ENCODE results near the gene HRAS. TPM values are rescaled to one million over a fixed set of nuclear protein-coding genes. Genes with fewer than 3 reads are reported as not detected.
A peak's percentile ranks its signal among the peaks of the same experiment; 100 is the strongest.

HRAS gene
- polyA plus RNA-seq, 3 donors: 39.3 to 52.1 (median 50.3) TPM

DNA sequence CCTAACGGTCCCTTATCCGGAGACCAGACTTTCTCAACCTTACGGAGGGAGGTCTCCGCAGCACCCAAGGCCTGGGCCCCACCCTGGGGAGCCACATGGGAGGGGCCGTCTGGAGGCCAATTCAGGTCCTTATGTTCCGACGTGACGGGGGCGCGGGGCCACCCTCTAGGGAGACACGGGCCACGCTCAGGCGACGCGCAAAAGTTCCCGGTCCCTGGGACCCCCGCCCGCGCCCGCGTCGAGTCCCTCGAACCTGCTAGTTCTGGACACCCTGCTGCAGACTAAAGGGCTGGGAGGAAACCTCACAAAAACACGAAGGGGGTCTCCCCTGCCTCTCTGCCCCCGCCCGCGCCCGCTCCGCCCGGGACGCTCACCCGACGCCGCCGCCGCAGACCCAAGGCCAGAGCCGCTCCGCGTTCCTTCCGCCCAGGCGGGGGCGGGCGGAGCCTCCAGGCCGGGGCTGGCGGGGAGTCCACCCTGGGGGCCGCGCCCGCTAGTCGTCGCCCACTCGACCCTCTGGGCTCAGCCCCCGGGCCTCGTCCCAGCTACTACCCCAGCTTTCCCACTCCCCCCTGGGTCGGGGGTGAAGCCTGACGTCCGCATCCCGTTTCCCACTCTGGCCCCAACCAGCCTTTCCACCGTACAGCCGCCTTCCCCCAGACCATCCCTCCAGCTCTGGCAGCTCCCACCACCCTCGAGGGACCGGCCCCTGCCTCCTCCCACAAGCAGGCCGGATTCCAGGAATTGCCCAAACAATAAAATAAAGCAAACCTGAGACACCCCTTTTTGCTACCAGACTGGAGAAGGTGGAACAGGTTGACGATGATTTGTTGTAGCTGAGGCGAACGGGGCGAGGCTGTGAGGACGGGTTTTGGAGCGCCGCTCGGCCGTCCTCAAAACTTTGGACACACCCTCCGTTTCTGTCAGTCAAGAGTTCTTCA lies 31.1 kb downstream of the HRAS start:
- peak in 5 of 11 donors; percentile 35 to 42 (median 40) for DNase-seq (ENCODE audit: extremely low read depth in 1 of 11, low read depth in 9 of 11, low spot score in 4 of 11)

DNA sequence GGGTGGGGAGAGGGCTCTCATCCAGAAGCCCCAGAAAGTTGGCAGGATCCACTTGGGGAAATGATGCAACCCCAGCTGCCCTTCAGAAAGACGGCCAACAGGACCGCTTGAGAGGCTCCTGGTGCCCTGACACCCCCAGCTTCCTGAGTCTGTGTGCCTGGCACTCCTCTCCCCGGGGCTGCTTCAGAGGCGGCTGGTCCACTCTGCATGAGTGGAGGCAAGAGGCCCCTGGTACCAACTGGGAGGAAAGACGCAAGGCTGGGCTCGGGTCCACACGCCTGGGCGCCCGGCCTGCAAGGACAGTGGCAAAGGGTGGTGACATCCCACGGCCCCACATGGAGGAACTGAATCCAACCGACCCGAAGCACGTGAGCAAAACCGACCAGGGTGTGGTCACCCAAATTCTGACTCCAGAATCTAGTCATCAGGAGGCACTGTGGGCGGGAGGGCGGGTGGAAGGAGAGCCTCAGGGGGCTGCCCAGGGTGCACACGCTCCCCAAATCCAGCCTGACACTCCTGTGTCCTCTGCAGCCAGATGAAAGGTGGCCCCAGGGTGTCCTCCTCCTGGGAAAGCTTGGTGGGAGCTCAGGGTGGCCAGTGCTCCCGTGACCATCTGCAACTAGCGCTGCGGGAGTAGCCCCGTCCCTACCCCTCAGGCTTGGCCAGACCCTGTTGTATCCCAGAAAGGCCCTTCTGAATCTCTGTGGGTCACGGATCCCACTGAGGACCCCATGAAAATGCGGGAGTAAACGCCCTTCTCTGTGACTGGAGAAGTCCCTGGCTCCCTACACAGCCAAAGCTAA lies 32.0 kb downstream of the HRAS start:
- no peak for DNase-seq (ENCODE audit: extremely low read depth in 1 of 11, low read depth in 9 of 11, low spot score in 4 of 11)

DNA sequence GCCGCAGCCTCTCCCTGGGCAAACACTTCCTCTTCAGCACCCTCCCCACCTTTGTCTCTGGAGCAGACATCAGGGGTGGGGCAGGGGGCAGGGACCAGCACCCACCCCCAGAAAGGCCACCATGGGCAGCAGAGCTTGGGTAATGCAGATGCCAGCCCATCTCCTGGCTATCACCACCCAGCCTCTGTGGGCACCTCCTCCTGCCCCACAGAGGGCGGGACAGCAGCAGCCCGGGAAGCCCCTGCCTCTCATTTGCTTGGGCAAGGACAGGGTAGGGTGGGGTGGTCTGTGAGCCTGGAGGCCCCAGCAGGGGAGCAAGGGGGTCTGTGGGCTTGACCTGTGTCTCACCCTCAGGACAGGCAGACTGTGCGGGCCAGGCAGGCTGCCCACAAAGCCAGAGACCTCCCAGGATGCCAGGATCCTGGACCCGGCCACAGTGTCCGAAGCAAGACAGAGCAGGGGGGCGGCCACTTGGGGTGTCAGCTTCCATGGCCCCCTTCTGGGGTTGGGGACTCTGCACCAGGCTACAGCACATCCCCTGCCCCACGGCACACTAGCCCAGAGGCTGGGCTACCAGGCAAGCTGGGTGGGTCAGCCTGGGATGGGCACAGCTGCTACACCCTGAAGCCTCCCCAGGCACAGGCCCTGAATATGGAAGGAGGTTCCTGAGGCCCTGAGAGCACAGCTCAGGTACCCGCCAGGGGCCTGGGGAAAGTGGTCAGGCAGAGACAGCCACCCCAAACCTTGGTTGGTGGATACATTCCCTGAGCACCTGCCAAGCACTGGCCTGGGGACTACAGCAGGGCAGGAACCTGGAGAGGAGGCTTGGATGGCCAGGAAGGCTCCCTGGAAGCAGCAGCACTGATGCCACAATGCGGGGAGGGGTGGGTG lies 32.8 kb downstream of the HRAS start:
- no peak for DNase-seq (ENCODE audit: extremely low read depth in 1 of 11, low read depth in 9 of 11, low spot score in 4 of 11)

DNA sequence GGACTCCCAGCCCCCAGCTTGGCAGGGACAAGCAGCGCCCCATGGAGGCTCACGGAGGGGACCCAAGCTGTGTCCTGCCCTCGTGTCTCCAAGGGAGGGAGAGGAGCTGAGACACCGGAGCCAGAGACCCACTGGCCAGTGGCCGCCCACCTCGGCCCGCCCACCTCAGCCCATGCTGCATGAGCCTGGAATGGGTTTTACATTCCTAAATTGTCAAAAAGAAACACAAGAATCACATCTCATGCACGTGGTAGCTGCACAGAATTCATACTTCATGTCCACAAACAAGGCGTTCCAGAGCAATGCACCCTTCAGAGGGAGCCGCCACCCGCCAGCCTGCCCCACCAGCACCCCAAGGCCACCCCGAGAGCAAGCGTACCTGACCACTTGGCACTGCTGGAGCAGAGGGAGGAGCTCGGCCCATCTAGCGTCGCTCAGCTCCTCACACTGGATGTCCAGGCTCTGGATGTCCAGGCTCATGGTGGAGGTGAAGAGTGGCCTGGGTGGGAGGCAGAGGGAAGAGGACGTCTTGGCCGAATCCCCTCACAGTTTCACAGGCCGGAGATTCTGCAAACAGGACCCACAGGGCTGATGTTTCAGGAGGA lies 33.6 kb downstream of the HRAS start:
- DNase-seq (ENCODE audit: extremely low read depth in 1 of 11, low read depth in 9 of 11, low spot score in 4 of 11): no peak

DNA sequence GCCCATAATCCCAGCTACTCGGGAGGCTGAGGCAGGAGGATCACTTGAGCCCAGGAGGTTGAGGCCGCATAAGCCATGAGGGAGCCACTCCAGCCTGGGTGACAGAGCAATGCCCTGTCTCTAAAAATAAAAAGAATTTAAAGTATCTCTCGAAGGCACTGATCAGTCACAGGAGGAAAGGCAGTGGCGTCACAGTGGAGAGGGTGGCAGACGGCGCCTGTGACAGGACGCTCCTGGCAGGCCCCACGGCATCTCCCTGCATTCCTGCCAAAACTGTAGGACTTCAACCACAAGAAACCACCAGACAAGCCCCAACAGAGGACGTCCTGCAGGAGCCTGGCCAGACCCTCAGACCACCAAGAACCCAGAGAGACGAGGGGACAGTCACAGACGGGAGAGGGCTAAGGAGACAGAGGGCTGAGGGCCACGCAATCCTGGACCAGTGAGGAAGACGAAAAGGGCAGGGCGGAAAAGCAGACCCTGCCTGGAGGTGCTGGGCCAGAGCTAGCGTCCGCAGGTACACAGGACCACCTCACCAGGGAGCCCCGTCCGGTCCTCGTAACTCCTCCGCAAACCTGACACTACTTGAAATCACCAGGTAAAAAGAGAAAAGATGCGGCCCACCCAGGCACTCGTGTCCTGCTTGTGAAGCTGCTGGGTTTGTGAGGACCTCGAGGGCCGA lies 34.2 kb downstream of the HRAS start:
- DNase-seq (ENCODE audit: extremely low read depth in 1 of 11, low read depth in 9 of 11, low spot score in 4 of 11): no peak

DNA sequence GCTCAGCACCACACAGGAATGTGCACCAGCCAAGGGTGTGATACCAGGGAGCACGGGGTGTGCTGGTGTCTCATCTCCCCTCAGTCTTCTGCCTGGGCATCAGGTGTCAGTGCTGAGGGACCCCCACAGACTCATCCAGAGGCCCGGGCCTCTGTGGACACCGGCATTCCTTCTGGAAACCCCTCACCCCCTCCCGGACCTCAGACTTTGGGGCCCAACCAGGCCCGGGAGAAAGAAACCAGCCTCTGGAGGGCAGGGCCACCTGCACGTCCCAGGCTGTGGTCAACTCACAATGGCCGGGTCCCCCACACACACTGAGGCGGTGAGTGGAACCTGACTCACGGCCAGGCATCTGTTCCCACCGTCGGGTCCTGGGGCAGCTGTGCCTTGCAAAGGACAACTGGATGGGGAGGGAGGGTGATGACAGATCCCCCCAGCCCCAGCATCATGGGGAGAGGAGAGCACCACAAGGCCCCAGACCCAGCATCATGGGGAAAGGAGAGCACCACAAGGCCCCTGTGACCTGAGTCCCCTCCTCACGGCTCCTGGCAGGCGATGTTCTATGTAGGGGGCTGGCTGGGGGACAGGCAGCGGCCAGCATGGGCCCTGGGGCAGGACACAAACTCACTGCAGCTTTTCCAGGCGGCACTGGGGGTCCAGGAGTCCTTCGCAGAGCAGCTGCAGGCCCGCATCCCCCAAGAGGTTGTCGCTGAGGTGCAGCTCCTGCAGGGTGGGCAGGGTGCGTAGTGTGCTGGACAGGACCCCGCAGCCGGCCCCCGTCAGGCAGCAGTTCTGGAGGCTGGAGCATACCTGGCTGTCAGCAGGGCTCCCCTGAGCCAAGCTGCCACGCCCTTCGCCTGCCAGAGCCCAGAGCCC lies 35.9 kb downstream of the HRAS start:
- DNase-seq (ENCODE audit: extremely low read depth in 1 of 11, low read depth in 9 of 11, low spot score in 4 of 11): no peak

DNA sequence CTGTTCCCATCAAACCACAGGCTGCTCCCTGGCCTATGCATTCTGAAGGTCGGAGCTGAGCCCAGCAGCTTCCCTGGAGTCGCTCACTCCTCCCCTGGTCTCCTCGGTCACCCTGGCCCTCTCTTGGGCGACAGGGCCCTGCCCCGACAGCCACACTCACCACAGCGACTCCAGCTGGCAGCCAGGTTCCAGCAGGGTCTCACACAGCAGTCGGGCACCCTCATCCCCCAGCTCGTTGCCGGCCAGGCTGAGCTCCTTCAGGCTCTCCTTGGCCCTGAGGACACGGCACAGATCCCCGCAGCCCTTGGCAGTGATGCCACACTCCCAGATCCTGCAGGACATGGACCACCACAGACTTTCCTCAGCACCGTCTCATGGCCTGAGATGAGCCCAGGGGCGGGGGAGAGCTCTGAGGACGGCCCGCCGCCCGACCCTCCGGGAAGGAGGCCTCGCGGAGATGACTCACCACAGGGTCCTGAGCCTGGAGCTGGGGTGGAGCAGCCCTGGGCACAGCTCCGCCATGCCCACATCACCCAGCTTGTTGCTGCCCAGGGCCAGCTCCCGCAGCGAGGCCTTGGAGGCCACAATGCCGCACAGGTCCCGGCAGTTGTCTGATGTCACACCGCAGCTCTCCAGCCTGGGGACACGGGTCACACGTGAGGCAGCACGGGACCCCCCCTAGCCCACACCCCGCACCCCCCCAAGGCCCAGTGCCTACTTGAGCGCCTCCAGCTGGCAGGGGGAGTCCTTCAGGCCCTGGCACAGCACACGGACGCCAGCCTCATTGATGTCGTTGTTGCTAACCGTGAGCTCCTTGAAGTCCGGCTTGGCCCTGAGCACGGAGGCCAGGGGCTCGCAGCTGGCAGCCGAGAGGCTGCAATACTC lies 36.8 kb downstream of the HRAS start:
- no peak for DNase-seq (ENCODE audit: extremely low read depth in 1 of 11, low read depth in 9 of 11, low spot score in 4 of 11)

DNA sequence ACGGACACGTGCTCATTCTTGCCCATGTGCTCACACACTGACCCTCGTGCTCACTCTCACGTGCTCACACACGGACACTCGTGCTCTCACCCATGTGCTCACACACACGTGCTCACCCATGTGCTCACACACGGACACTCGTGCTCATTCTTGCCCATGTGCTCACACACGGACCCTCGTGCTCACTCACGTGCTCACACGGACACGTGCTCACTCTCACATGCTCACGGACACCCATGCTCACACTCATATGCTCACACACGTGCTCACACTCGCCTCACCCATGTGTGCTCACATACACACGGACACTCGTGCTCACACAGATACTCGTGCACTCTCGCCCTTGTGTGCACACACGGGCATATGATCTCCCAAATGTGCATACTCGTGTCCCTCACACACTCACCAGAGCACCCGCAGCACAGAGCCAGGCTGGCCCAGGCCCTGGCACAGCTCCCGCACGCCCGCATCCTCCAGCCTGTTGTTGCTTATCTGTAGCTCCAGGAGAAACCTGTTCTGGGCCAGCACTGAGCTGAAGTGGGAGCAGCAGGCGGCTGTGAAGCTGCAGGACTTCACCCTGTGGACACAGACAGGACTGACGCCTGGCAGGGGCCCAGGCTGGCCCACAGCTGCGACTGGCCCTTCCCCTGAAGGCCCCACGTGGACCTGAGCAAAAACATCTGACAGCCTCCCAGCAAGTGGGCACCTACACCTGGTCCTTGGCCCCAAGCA lies 37.6 kb downstream of the HRAS start:
- no peak for DNase-seq (ENCODE audit: extremely low read depth in 1 of 11, low read depth in 9 of 11, low spot score in 4 of 11)

DNA sequence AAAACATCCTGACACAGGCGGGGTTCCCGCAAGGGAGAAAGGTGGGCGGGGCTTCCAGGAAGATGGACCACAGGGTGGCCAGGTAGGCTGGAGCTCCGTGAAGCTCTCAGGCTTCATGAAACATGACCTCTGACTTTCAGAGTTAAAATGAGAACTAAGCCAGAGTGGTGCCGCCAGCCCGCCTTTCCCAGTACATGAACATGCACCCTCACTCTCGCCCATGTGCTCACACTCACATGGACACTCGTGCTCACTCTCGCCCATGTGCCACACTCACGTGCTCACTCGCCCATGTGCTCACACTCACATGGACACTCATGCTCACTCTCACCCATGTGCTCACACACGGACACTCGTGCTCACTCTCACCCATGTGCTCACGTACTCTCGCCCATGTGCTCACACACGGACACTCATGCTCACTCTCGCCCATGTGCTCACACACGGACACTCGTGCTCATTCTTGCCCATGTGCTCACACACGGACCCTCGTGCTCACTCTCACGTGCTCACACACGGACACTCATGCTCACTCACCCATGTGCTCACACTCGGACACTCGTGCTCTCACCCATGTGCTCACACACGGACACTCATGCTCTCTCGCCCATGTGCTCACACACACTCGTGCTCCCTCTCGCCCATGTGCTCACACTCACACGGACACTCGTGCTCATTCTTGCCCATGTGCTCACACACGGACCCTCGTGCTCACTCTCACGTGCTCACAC lies 38.4 kb downstream of the HRAS start:
- DNase-seq (ENCODE audit: extremely low read depth in 1 of 11, low read depth in 9 of 11, low spot score in 4 of 11): no peak

DNA sequence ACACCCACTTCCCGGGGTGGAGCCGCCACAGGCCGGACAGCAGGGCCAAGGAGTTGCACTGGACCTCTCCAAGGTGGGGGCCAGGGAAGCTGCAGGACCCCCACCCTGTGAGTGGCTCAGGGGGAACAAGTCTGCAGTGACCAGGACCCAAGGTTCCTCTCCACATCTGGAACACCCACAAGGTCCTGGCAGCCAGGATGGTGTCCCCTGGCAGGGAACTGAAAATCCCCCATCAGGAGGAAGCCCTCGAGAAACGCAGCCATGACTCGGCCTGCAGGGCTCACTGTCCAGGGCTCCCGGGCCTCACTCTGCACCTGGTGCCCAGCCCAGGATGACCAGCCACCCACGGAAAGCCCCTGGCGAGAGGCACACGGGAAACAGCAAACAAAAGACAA lies 39.8 kb downstream of the HRAS start:
- DNase-seq (ENCODE audit: extremely low read depth in 1 of 11, low read depth in 9 of 11, low spot score in 4 of 11): no peak

DNA sequence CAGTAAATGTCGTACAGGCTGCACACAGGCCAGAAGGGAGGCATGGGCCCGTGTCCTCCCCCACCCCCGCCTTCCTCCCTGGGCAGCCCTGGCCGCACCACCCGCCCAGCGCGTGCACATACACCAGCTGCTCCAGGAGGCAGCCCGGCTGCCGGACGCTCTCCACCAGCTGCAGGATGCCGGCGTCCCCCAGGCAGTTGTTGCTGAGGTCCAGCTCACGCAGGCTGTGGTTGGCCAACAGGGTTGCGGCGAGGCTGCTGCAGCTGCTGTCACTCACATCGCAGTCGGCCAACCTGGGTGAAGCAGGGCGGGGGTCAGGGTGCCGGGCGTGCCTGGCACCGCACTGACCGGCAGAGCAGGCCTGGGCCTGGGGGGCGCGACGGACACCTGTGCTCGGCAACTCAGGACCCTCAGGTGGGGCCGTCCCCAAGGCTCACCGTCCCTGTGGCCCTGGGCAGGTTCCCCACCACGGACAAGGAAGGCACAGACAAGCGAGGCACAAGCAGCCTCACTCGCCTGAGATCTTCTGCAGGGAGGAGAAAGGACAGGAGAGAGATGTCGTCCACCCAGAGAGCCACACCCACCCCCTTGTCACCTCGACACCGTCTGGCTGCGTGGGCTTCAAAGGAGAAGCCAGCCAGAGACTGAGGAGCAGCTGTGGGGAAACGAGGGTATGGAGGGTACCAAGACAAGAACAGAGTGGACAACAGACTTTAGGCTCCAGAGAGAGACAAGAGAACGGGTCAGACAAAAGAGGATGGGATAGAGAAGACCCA lies 40.4 kb downstream of the HRAS start:
- no peak for DNase-seq (ENCODE audit: extremely low read depth in 1 of 11, low read depth in 9 of 11, low spot score in 4 of 11)

DNA sequence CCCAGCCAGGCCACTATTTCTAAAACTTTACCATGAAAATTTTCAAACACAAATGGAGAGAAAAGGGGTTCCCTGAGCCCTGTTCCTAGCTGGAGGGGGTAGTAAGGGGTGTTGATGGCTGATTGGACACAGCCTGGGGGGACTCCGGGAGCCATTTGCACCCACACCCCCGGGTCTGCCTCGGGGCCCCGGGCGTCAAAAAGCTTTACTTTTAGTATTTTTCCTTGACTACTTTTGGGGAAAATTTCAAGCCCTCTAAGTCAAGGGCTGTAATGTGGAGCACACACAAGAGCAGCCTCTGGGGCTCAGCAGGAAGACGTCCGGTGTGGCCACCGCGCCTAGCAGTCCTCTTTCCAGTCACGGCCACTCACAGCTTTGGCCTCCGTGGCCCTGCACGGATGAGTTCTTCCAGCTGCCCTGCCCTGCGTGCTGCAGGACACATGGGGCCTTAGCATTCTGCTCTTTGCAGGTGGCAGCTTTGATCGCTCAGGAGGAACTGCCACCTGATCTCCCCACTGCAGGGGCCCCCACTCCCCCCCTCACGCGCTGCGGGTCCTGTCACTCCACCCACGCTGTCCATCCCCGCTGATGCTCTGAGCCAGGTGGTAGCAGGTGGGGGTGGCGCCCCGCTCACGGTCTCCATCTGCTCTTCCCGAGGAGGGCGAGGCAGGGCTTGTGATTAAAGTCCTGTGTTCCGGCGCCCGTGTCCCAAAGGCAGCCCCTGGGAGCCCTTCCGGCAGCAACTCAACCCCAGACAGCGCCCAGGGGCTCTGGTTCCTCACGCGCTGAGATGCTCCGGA lies 42.7 kb downstream of the HRAS start:
- DNase-seq (ENCODE audit: extremely low read depth in 1 of 11, low read depth in 9 of 11, low spot score in 4 of 11): no peak

DNA sequence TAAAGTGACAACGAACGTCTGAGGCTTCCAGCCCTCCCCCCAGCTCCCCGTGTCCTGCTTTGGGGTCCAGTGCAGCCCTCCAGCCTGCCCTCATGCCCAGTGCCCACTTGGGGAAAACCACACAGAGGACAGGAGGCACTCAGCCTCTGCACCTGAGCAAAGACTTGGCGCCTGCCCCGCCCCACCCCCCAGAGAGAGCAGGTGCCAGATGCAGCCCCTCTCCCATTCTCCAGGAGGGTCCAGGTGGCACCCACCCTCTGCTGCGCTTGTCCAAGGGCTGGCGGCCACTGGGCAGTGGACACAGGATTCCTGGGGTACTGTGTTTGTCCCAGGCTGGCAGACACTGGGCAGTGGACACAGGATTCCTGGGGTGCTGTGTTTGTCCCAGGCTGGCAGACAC lies 44.0 kb downstream of the HRAS start:
- no peak for DNase-seq (ENCODE audit: extremely low read depth in 1 of 11, low read depth in 9 of 11, low spot score in 4 of 11)

DNA sequence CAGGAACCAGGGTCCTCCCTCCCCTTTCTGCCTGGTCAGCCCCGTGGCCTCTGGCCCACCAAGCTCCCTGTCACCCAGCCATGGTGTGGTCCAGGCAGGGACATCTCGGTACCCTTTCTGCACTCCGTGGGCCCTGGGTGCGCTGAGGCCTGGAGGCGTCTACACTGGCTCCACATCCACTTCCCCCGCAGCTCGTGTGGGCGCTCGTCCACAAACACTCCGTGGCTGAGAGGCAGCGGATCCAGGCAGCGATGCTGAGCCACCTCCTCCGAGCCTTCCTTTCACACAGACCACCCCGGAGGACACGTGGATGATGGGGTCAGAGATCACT lies 44.5 kb downstream of the HRAS start:
- DNase-seq (ENCODE audit: extremely low read depth in 1 of 11, low read depth in 9 of 11, low spot score in 4 of 11): no peak
